Right lobe of liver (tissue), 6 donors: Measurements from ENCODE around the gene ANP32A. TPM values are rescaled to one million over a fixed set of nuclear protein-coding genes. Genes with fewer than 3 reads are reported as not detected.

Experiments
- ATAC-seq, 4 donors: fragments of 200-7000 bp; cut with Tn5 transposase; one replicate each; pipeline ENCODE4 v1.9.1; 2020; ENCODE audit warnings: mild to moderate bottlenecking in 4 of 4, moderate library complexity in 4 of 4
- DNase-seq, 3 donors: peaks; one replicate each; pipeline ENCODE4 v3.0.0-alpha.2; 2020
- H3K27ac ChIP-seq, 3 donors: fragments of 200-600 bp; one replicate each; pipeline ENCODE4 v1.8.0; 2022
- H3K27me3 ChIP-seq, 2 donors: fragments of 200-600 bp; one replicate each; pipeline ENCODE4 v1.8.0; 2022
- H3K36me3 ChIP-seq, 4 donors: fragments of 200-600 bp; sonication (generic) in 1 of 4; one replicate each; pipeline versions ENCODE4 v1.5.1 to v1.8.0; 2017 to 2022; ENCODE audit warnings: control low read depth in 1 of 4
- H3K4me1 ChIP-seq, 4 donors: fragments of 200-600 bp; sonication (generic) in 1 of 4; one replicate each; pipeline versions ENCODE4 v1.5.1 to v1.8.0; 2017 to 2022; ENCODE audit warnings: control low read depth in 1 of 4
- H3K4me3 ChIP-seq, 3 donors: fragments of 200-600 bp; one replicate each; pipeline ENCODE4 v1.8.0; 2022
- H3K9me3 ChIP-seq, 4 donors: fragments of 200-600 bp; sonication (generic) in 1 of 4; one replicate each; pipeline versions ENCODE4 v1.5.1 to v1.8.0; 2017 to 2022; ENCODE audit warnings: control low read depth in 1 of 4
- CTCF ChIP-seq, 4 donors: fragments of 200-600 bp in 3 of 4; fragments of 450-650 bp in 1 of 4; IDR thresholded peaks; one replicate each; pipeline versions ENCODE4 v1.5.1 to v1.8.0; 2016 to 2022; ENCODE audit warnings: antibody characterized with exemption in 4 of 4, mild to moderate bottlenecking in 2 of 4
- POLR2A ChIP-seq: fragments of 450-650 bp; IDR thresholded peaks from one replicate; pipeline ENCODE4 v1.6.1; 2017; ENCODE audit warnings: antibody characterized with exemption, mild to moderate bottlenecking
- WGBS: methylation state at CpG from one replicate; pipeline ENCODE4 v1.1.6; 2018; ENCODE audit warnings: low coverage, low lambda C conversion rate; ENCODE audit not compliant: insufficient coverage; ENCODE audit errors: missing lambda C conversion rate; 5-methylcytosine and 5-hydroxymethylcytosine counted together
- intact Hi-C, 2 donors: fragments of 100-400 bp; cut with DNase I; formaldehyde crosslinking; loops; one replicate each; pipeline versions ENCODE4 v1.11.2 to v1.14.1; 2022
- total RNA-seq, 6 experiments: library from RNA; depleted of rRNA in 2 of 6; stranded (reverse); fragments of >200 nt in 2 of 6; fragmentation: NEBNext Ultra II Directional in 3 of 6; extraction: Animal tissue kit (Norgen Biotek cat#: 25700) in 3 of 6; gene quantifications; one replicate each; pipeline versions ENCODE4 v1.1.0 to v1.2.4, GENCODE V29; 2016 to 2023
- donor health status: DM: no; HTN: yes; CAD: no.
- donor health status: DM: no; HTN: no; CAD: no.
- donor health status: DM: no; HTN: no; CAD: no.
- donor health status: DM: no; HTN: yes; CAD: no.
- donor health status: DM: no; HTN: yes; CAD: no.

Gene ANP32A
- total RNA-seq, 6 experiments from 2014 or later, result 39.9 to 66.6 (median 49.0) TPM

DNA sequence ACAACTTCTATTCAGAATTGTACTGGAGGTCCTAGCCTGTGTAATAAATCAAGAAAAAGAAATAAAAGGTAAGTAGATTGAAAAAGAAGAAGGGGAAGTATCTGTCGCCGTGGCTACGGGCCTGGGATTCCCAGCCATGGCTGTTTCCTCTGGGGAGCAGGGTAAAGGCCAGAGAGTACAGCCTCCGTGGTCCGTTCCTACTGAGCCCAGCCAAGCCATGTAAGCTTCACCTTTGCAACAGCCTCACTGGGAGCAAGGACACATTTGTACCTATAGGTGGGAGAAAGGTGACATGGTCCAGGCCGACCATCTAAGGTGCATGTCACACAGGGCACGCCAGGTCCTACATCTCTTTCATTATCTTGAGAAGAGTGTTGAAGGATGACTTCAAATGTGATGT, 71.3 kb downstream of the ANP32A start:
- Histone ChIP-seq H3K27me3 (no peaks in the 10 kb centered on the region), H3K36me3 (no peaks in the 10 kb centered on the region), H3K4me1 (no peaks in the 10 kb centered on the region), H3K4me3 (no peak overlapping the region), H3K9me3 (peaks cover 0 to 3% (median 0%) of the 10 kb centered on the region in 4 donors), H3K27ac (no peak overlapping the region)
- whole genome bisulfite sequencing, result 72% methylated on average over 7 of the region's 7 CpGs
- intact Hi-C loops, result no loop called here
- ATAC-seq (no peak), DNase-seq (no peak)
- TF ChIP-seq POLR2A (no peak), CTCF (IDR thresholded peaks at IDR 0.05) (no peak)

- no peak overlapping the region for H3K27ac ChIP-seq
- ATAC-seq, result no peak
- H3K27me3 ChIP-seq, result no peaks in the 10 kb centered on the region
- intact Hi-C loops, result no loop called here
- peaks cover 0 to 3% (median 0%) of the 10 kb centered on the region in 4 donors for H3K9me3 ChIP-seq
- peaks cover 0 to 3% (median 0%) of the 10 kb centered on the region in 4 donors for H3K4me1 ChIP-seq
- TF ChIP-seq CTCF (IDR thresholded peaks at IDR 0.05) (no peak), POLR2A (no peak)
- no peak overlapping the region for H3K4me3 ChIP-seq
- no peak for DNase-seq
- 88% methylated on average over 3 of the region's 3 CpGs for WGBS
- no peaks in the 10 kb centered on the region for H3K36me3 ChIP-seq
Observed at GRCh38 chr15:68743256-68743655, 77.4 kb downstream of the ANP32A start.

DNA sequence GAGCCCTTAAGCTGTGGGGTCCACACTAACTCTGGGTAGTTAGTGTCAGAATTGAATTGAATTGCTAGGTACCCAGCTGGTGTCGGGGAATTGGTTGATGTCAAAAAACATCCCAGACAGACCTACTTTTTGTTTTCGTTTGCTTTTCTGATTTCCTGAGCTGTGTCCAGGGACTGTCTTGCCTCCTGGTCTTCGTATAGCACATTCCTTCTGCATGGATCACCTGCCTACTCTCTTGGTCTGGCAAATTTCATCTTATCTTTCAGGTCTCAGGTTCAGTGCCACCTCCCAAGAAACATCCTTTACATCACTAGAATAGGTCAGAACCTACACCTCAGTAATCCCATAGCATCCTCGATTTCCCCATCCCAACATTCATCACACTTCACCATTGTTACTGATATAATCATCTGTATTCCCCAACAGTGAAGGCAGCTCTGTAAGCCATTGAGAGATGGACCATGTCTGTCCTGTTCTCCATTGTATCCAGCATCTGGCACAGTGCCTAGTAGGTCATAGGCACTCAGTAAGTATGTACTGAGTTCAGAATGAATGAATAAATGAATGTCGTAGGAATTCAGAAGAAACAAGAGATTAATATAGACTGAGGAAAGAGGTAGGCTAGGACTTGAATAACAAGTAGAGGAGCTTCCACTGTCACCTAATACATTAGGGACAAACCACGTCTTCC, 81.2 kb downstream of the ANP32A start:
- Histone ChIP-seq H3K9me3 (peaks cover 0 to under 1% (median 0%) of the 10 kb centered on the region in 4 donors), H3K4me1 (peaks cover 0 to 3% (median 0%) of the 10 kb centered on the region in 4 donors), H3K36me3 (no peaks in the 10 kb centered on the region), H3K4me3 (no peak overlapping the region), H3K27me3 (no peaks in the 10 kb centered on the region), H3K27ac (no peak overlapping the region)
- 61% methylated on average over 5 of the region's 6 CpGs for WGBS
- intact Hi-C loops, result no loop called here
- TF ChIP-seq CTCF (IDR thresholded peaks at IDR 0.05), result no peak
- TF ChIP-seq POLR2A, result no peak
- DNase-seq (no peak), ATAC-seq (no peak)

GRCh38 chr15:68735610-68736009, 85.1 kb downstream of the ANP32A start:
- H3K27me3 ChIP-seq, result no peaks in the 10 kb centered on the region
- H3K4me1 ChIP-seq, result no peaks in the 10 kb centered on the region
- no peaks in the 10 kb centered on the region for H3K9me3 ChIP-seq
- DNase-seq, result no peak
- ATAC-seq, result no peak
- no peak overlapping the region for H3K4me3 ChIP-seq
- H3K27ac ChIP-seq, result no peak overlapping the region
- intact Hi-C loops, result no loop called here
- no peaks in the 10 kb centered on the region for H3K36me3 ChIP-seq
- no peak for TF ChIP-seq POLR2A

- no peaks in the 10 kb centered on the region for H3K36me3 ChIP-seq
- no peaks in the 10 kb centered on the region for H3K27me3 ChIP-seq
- no peak overlapping the region for H3K4me3 ChIP-seq
- TF ChIP-seq POLR2A (no peak), CTCF (IDR thresholded peaks at IDR 0.05) (no peak)
- ATAC-seq, result no peak
- H3K9me3 ChIP-seq, result no peaks in the 10 kb centered on the region
- DNase-seq, result no peak
- intact Hi-C loops, result no loop called here
- H3K27ac ChIP-seq, result no peak overlapping the region
- no peaks in the 10 kb centered on the region for H3K4me1 ChIP-seq
Observed at GRCh38 chr15:68734881-68735280, 85.8 kb downstream of the ANP32A start.
